ENCODE results near the gene PER1.

The PER1 gene

DNA sequence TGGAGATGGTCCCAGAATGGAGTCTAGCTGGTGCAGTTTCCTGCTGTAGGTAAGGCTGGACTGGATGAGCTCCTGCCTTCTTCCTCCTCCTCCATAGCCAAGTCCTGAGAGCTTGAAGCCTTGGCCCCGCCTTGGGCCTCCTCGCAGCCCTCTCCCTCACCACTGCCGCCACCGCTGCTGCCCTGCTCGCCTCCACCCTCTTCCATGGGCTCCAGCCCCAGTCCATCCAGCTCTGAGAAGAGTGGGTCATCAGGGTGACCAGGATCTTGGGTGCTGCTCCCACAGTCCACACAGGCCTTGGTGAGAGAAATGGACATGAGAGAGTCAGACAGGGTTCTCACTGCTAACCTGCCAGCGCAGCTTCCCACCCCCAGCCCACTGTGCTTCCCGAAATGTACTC is 11.2 kb downstream of the PER1 start:
- H3K4me3 ChIP-seq: no peak overlapping the region
- TF ChIP-seq EZH2 (IDR thresholded peaks at IDR 0.05) (no peak), FOXP2 (optimal IDR thresholded peaks at IDR 0.05; ENCODE audit: control extremely low read depth, extremely low read length, insufficient read depth) (no peak), POLR2AphosphoS5 (IDR thresholded peaks at IDR 0.05; ENCODE audit: borderline replicate concordance, low read depth, low read length) (no peak)
- peaks cover 7% of the 10 kb centered on the region; the same call in 1 of the 2 replicates for H3K36me3 ChIP-seq (ENCODE audit: insufficient read depth, low read length)
- no peaks in the 10 kb centered on the region for H3K9me3 ChIP-seq (ENCODE audit: low read depth, low read length)
- no peak for DNase-seq (ENCODE audit: low read depth, low spot score)
- H3K9ac ChIP-seq (ENCODE audit: insufficient read length): no peak overlapping the region
- H3K27ac ChIP-seq: no peak overlapping the region

DNA sequence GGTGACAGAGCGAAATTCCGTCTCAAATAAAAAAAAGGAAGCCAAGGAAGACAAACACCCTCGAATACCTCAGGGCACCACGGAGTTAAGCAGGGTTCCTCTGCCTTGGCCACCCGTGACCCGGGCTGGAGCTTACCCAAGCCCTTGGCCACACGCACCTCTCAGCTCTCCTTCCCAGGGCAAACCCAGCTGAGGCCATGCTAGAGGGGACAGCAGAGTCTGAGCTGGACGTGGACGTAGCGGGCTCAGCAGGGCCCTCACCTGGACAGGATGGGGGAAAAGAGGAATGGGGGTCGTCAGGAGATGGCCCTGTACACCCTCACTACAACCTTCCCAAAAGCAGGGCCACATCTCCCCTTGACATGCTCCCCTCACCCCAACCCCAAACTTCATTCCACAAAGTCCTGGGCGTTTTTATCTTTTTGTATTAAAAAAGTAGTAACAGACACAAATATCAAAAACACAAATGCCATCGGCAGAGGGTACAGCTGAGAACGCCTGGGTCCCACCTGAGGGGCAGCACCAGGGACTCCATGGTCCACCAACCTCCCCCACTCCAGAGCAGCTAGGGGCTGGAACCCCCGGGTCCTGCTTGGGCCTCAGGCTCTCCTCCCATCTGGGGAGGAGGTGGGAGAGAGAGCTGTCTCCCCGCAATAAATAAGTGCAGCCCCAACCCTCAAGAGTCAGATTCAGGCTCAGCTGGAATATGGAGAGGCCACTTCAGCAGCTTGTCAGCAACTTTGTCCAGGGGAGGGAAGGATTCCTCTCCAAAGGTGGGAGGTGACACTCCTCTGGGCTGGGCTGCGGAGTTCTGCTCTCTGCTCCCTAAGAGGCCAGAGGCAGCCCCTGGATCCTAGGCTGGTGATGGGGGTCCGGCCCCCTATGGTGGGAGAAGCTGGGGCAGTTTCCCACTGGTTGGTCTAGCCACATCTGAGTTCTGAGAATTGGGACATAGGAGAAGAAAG is 11.9 kb downstream of the PER1 start:
- Histone ChIP-seq H3K9ac (ENCODE audit: insufficient read length) (no peak overlapping the region), H3K9me3 (ENCODE audit: low read depth, low read length) (no peaks in the 10 kb centered on the region), H3K36me3 (ENCODE audit: insufficient read depth, low read length) (peaks cover 4% of the 10 kb centered on the region; the same call in 1 of the 2 replicates), H3K27ac (no peak overlapping the region), H3K4me3 (no peak overlapping the region)
- no peak for DNase-seq (ENCODE audit: low read depth, low spot score)
- TF ChIP-seq POLR2AphosphoS5 (IDR thresholded peaks at IDR 0.05; ENCODE audit: borderline replicate concordance, low read depth, low read length): no peak
- TF ChIP-seq EZH2 (IDR thresholded peaks at IDR 0.05): no peak
- TF ChIP-seq FOXP2 (optimal IDR thresholded peaks at IDR 0.05; ENCODE audit: control extremely low read depth, extremely low read length, insufficient read depth): no peak

DNA sequence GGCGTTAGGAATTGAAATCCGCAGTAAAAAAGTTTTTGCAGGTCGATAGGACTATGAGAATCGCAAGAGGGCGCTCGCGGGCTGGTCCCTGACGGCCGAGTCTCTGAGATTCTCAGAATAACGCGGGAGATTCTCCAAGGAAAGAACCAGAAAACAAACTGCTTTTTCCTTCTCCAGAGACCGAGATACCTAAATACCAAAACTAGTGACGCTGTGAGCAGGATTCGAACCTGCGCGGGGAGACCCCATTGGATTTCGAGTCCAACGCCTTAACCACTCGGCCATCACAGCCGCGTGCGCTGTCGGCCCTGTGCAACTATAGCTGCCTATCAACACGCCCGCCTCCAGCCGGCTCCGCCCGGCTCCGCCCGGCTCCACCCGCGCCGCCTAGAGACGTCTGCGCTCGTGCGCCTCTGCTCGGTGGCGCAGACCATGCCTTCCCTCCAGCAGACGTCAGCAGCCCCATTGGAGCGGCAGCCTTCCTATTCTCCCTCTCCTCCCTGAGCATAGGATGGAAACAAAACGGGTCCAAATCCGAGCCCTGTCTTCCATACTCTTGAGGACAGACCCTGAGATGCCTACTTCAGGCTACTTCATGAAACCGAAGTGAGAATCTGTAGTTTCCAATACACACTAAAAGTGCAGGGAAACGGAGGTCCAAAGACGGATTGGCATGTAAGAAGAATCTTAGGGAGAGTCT is 13.4 kb downstream of the PER1 start:
- Histone ChIP-seq H3K36me3 (ENCODE audit: insufficient read depth, low read length) (peaks cover 4% of the 10 kb centered on the region; the same call in 1 of the 2 replicates), H3K9ac (ENCODE audit: insufficient read length) (peak overlapping the region; percentile 82), H3K27ac (peak overlapping the region; percentile 93), H3K9me3 (ENCODE audit: low read depth, low read length) (no peaks in the 10 kb centered on the region), H3K4me3 (peak overlapping the region; percentile 90)
- DNase-seq (ENCODE audit: low read depth, low spot score): peak; percentile 92
- TF ChIP-seq POLR2AphosphoS5 (IDR thresholded peaks at IDR 0.05; ENCODE audit: borderline replicate concordance, low read depth, low read length) (peak; percentile 51), EZH2 (IDR thresholded peaks at IDR 0.05) (no peak)

DNA sequence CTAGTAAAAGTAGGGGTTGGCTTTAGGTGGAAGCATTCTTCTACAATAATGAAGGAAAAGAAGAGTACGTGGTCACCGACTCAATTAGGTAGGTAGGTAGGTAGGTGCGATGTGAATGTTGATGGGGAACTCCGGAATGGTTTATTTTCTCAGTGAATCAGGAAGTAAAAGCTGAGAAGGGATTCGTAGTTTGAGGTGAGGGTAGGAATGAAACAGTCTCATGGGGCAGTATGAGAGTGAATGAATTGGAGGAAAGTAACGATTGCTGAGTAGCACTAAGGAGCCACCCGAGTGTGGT is 13.9 kb downstream of the PER1 start:
- peak overlapping the region; percentile 90 for H3K4me3 ChIP-seq
- H3K36me3 ChIP-seq (ENCODE audit: insufficient read depth, low read length): peaks cover 4% of the 10 kb centered on the region; the same call in 1 of the 2 replicates
- no peak for TF ChIP-seq FOXP2 (optimal IDR thresholded peaks at IDR 0.05; ENCODE audit: control extremely low read depth, extremely low read length, insufficient read depth)
- no peak for TF ChIP-seq EZH2 (IDR thresholded peaks at IDR 0.05)
- no peak for TF ChIP-seq POLR2AphosphoS5 (IDR thresholded peaks at IDR 0.05; ENCODE audit: borderline replicate concordance, low read depth, low read length)
- H3K9me3 ChIP-seq (ENCODE audit: low read depth, low read length): no peaks in the 10 kb centered on the region
- H3K9ac ChIP-seq (ENCODE audit: insufficient read length): peak overlapping the region; percentile 81
- H3K27ac ChIP-seq: no peak overlapping the region; the same call in 1 of the 2 replicates
- DNase-seq (ENCODE audit: low read depth, low spot score): no peak

DNA sequence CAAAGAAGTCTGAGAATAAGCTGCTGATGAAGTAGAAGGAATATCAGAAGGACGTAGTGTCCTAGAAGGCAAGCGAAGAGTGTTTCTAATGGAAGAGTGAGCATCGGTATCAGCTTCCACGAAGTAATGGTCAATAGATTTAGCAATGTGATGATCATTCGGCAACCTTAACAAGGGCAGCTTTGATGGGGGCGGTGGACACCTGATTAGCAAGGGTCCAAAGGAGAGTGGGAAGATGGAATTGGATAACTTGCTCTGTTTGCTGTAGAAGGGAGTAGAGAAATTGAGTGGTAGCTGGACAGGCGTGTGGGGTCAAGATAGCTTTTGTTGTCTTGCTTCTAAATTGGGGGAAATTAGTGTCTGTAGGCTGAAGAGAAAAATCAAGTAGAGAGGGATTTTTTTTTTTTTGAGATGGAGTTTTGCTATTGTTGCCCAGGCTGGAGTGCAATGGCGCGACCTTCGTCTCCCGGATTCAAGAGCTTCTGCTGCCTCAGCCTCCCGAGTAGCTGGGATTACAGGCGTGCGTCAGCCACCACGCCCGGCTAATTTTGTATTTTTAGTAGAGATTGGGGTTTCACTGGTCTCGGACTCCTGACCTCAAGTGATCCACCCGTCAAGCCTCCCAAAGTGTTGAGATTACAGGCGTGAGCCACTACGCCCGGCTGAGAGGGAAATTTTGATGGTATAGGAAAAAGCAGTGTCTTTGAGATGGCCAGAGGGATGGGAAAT is 14.4 kb downstream of the PER1 start:
- no peak overlapping the region; the same call in 1 of the 2 replicates for H3K27ac ChIP-seq
- TF ChIP-seq FOXP2 (optimal IDR thresholded peaks at IDR 0.05; ENCODE audit: control extremely low read depth, extremely low read length, insufficient read depth) (no peak), POLR2AphosphoS5 (IDR thresholded peaks at IDR 0.05; ENCODE audit: borderline replicate concordance, low read depth, low read length) (no peak), EZH2 (IDR thresholded peaks at IDR 0.05) (no peak)
- no peak for DNase-seq (ENCODE audit: low read depth, low spot score)
- no peaks in the 10 kb centered on the region for H3K9me3 ChIP-seq (ENCODE audit: low read depth, low read length)
- H3K9ac ChIP-seq (ENCODE audit: insufficient read length): peak overlapping the region; percentile 81
- H3K36me3 ChIP-seq (ENCODE audit: insufficient read depth, low read length): peaks cover 4% of the 10 kb centered on the region; the same call in 1 of the 2 replicates
- H3K4me3 ChIP-seq: peak overlapping the region; percentile 90

DNA sequence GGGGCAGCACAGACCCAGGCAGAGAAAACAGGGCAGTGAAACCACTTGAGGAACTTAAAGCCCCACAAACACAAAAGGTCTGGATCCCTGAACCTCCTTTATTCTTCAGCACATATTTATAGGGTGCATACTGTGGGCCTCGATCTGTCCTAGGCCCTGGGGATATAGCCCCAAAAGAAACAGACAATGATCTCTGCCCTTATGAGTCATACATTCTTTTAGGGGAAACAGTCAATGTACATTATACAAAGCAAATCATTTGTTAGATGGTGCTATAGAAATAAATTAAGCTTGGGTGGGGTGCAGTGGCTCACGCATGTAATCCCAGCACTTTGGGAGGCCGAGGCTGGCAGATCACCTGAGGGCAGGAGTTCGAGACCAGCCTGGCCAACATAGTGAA is 18.3 kb downstream of the PER1 start:
- no peak overlapping the region for H3K27ac ChIP-seq
- DNase-seq (ENCODE audit: low read depth, low spot score): no peak
- H3K4me3 ChIP-seq: no peak overlapping the region
- no peaks in the 10 kb centered on the region for H3K36me3 ChIP-seq (ENCODE audit: insufficient read depth, low read length)
- H3K9me3 ChIP-seq (ENCODE audit: low read depth, low read length): no peaks in the 10 kb centered on the region
- TF ChIP-seq FOXP2 (optimal IDR thresholded peaks at IDR 0.05; ENCODE audit: control extremely low read depth, extremely low read length, insufficient read depth): no peak
- no peak for TF ChIP-seq POLR2AphosphoS5 (IDR thresholded peaks at IDR 0.05; ENCODE audit: borderline replicate concordance, low read depth, low read length)
- TF ChIP-seq EZH2 (IDR thresholded peaks at IDR 0.05): no peak
- no peak overlapping the region for H3K9ac ChIP-seq (ENCODE audit: insufficient read length)

DNA sequence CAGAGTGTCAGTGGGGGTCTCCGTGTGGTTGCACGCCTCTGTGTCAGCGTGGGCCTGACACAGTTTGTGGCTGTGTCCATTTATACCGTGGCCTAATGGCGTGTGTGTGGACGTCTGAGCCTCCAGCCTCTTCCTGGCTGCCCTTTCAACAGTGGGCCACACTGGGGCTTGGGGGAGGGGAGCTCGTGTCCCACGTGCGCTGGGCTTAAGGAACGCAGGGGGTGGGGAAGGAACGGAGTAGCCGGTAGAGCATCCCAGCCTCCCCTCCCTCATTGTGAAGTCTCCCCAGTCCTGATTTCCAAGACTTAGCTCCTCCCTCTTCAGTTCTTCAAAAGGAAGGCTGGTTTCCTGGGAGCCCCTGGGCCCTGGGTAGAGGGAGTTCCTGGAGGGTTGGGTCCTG is 18.8 kb downstream of the PER1 start:
- H3K36me3 ChIP-seq (ENCODE audit: insufficient read depth, low read length): no peaks in the 10 kb centered on the region
- no peak for DNase-seq (ENCODE audit: low read depth, low spot score)
- no peak overlapping the region for H3K27ac ChIP-seq
- H3K9ac ChIP-seq (ENCODE audit: insufficient read length): no peak overlapping the region
- TF ChIP-seq POLR2AphosphoS5 (IDR thresholded peaks at IDR 0.05; ENCODE audit: borderline replicate concordance, low read depth, low read length) (no peak), EZH2 (IDR thresholded peaks at IDR 0.05) (no peak), FOXP2 (optimal IDR thresholded peaks at IDR 0.05; ENCODE audit: control extremely low read depth, extremely low read length, insufficient read depth) (no peak)
- H3K9me3 ChIP-seq (ENCODE audit: low read depth, low read length): no peaks in the 10 kb centered on the region
- H3K4me3 ChIP-seq: no peak overlapping the region

All from SK-N-MC (cell line).